ENCODE measurements around the gene SERPINC1.

- no peak for TF ChIP-seq CTCF (IDR thresholded peaks at IDR 0.05)
- no peak for TF ChIP-seq POLR2A (IDR thresholded peaks at IDR 0.05)
- TF ChIP-seq POLR2AphosphoS5 (IDR thresholded peaks at IDR 0.05): no peak
- TF ChIP-seq EP300 (IDR thresholded peaks at IDR 0.05): no peak
Observed at GRCh38 chr1:173867141-173867752, 49.9 kb downstream of the SERPINC1 start.
